IPS-20b (cell line): Measurements from ENCODE around the gene IP6K2.
"Not testable (repeated sequence)": the region's sequence is repeated elsewhere in the genome, so short reads cannot be mapped to it uniquely, and the experiment has no call there.

ENCODE experiments used
- H3K27ac ChIP-seq: one replicate; pipeline ENCODE4 v1.5.1; 2013; ENCODE audit warnings: low read length
- H3K27me3 ChIP-seq: 2 replicates; pipeline ENCODE4 v1.6.1; 2013; ENCODE audit warnings: mild to moderate bottlenecking, low read length, inconsistent platforms; ENCODE audit not compliant: insufficient read depth
- H3K36me3 ChIP-seq: 2 replicates; pipeline ENCODE4 v1.6.1; 2013; ENCODE audit warnings: low read depth, mild to moderate bottlenecking, inconsistent platforms, low read length, moderate library complexity; ENCODE audit not compliant: insufficient read depth
- H3K4me1 ChIP-seq: 2 replicates; pipeline ENCODE4 v1.6.1; 2013; ENCODE audit warnings: mild to moderate bottlenecking, control low read depth, inconsistent platforms, low read length, moderate library complexity; ENCODE audit not compliant: insufficient read depth
- H3K4me3 ChIP-seq: 2 replicates; pipeline ENCODE4 v1.5.1; 2013; ENCODE audit warnings: mild to moderate bottlenecking, low read length, inconsistent platforms
- H3K9ac ChIP-seq: 2 replicates; pipeline ENCODE4 v1.6.1; 2013; ENCODE audit warnings: low read depth, mild to moderate bottlenecking, inconsistent platforms, low read length, moderate library complexity
- H3K9me3 ChIP-seq: 2 replicates; pipeline ENCODE4 v1.6.1; 2013; ENCODE audit warnings: mild to moderate bottlenecking, low read depth, low read length, inconsistent platforms; ENCODE audit not compliant: insufficient read depth

IP6K2 gene

DNA sequence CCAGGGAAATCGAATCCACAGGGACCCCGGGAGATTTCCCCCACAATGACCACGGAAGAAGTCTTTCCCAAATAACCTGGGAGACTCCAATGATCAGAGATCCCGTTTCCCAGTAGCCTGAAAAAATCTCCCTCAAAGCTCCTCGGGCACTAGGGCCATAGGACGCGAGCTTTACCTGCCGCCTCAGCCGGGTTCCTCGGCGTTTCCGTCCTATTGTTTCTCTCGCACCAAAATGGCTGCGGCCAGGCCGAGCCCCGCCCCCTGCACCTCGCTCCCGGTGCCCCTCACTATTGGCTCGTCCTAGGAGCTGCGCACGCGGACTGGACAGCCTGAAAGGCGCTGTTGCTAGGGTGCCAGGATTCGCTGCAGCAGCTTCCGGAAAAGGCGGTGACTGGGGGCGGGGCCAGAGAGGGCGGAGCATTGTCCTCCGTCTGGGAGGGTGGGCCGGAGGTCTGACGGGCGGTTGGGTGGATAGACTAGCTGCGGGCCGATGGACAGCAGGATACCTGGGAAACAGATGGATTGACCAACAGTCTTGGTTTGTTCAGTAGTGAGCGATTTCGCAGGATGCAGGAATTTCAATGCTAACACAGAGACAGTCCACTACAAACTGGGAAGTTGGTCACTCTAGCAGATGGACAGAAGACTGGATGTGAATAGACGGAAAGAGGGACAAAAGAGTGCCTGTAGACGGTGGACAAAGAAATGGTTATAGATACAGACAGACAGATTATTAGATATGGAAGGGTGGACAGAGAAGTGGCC, at the start of gene IP6K2:
TSS of gene IP6K2 (minus strand) at position 240 of the 765 bp plus-strand sequence. CDS start 21,930 bp downstream, outside the sequence.
- Histone ChIP-seq H3K27me3 (peaks cover 6% of the 10 kb centered on the region; the same call in 1 of the 2 replicates), H3K4me3 (peak within 1 kb of the TSS; percentile 92), H3K36me3 (peaks cover 30% of the 10 kb centered on the region), H3K9me3 (no peaks in the 10 kb centered on the region), H3K27ac (peak within 1 kb of the TSS; percentile 94), H3K9ac (peak within 1 kb of the TSS; percentile 99), H3K4me1 (peaks cover 10% of the 10 kb centered on the region)

DNA sequence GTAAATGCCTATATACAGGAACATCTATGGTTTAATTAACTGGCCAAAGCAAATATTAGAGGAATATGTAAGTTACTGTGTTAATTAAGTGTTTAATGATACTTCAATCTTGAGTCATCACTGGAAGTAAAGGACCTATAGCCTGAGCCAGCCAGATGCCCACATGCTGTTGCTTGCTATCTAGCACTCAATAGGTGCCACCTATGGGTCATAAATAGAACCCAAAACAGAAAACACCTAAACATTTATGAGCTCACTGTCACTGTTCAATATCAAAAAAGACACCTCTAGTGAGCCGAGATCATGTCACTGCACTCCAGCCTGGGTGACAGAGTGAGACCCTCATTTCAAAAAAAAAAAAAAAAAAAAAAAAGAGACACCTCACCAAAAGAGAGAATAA, 48.4 kb upstream of the IP6K2 start:
- H3K27ac ChIP-seq: no peak overlapping the region
- H3K4me3 ChIP-seq: no peak overlapping the region

DNA sequence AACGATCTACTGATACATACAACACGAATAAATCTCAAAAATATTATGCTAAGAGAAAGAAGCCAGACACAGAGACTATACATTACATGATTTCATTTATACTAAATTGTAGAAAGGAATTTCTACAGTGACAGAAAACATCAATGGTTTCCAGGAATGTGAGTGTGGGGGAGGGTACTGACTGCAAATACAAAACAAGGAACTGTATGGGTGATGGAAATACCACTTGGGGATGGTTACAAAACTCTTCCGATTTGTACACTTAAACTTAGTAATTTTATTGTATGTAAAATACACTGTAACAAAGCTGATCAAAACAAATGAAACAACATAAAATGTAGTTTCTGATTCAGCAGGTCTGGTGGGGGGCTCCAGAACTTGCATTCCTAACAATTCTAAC, 45.8 kb upstream of the IP6K2 start:
- Histone ChIP-seq H3K4me1 (no peaks in the 10 kb centered on the region), H3K9me3 (no peaks in the 10 kb centered on the region), H3K36me3 (no peaks in the 10 kb centered on the region), H3K27ac (no peak overlapping the region), H3K27me3 (no peaks in the 10 kb centered on the region), H3K9ac (no peak overlapping the region), H3K4me3 (no peak overlapping the region)

More for the DNA sequence above, 48.4 kb upstream of the IP6K2 start:
- Histone ChIP-seq H3K27me3 (no peaks in the 10 kb centered on the region), H3K9ac (no peak overlapping the region), H3K9me3 (no peaks in the 10 kb centered on the region), H3K36me3 (no peaks in the 10 kb centered on the region), H3K4me1 (no peaks in the 10 kb centered on the region)

- not testable (repeated sequence) for H3K9me3 ChIP-seq, H3K4me1 ChIP-seq, H3K36me3 ChIP-seq, H3K27me3 ChIP-seq, H3K9ac ChIP-seq, H3K4me3 ChIP-seq, H3K27ac ChIP-seq
Measured at GRCh38 chr3:48759991-48760540, 43.0 kb upstream of the IP6K2 start.

- not testable (repeated sequence) for H3K4me3 ChIP-seq, H3K9me3 ChIP-seq, H3K27ac ChIP-seq, H3K4me1 ChIP-seq, H3K27me3 ChIP-seq, H3K36me3 ChIP-seq, H3K9ac ChIP-seq
Measured at GRCh38 chr3:48759531-48759930, 42.5 kb upstream of the IP6K2 start.

DNA sequence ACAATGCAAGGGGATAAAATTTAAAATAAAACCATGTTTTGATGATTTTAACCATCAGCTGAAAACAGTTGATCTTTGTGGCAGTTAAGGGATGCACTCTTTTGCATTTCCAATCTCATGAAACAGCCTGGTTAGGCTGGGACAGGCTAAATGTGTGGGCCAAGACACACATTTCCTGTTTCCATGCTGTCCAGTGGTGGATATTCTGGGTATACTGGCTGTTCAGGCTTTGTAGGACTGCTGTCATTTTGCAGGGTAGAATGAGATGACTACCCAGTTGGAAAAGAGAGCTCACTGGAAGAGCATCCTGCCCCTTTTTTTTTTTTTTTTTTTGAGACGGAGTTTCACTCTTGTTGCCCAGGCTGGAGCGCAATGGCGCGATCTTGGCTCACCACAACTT, 42.0 kb upstream of the IP6K2 start:
- no peaks in the 10 kb centered on the region for H3K36me3 ChIP-seq
- H3K27me3 ChIP-seq: no peaks in the 10 kb centered on the region
- H3K27ac ChIP-seq: no peak overlapping the region
- H3K9ac ChIP-seq: no peak overlapping the region
- no peaks in the 10 kb centered on the region for H3K4me1 ChIP-seq
- no peaks in the 10 kb centered on the region for H3K9me3 ChIP-seq
- no peak overlapping the region for H3K4me3 ChIP-seq

GRCh38 chr3:48756640-48757039, 39.6 kb upstream of the IP6K2 start:
- H3K9ac ChIP-seq: no peak overlapping the region
- no peak overlapping the region for H3K4me3 ChIP-seq
- H3K27me3 ChIP-seq: no peaks in the 10 kb centered on the region
- H3K4me1 ChIP-seq: no peaks in the 10 kb centered on the region
- no peaks in the 10 kb centered on the region for H3K36me3 ChIP-seq
- H3K27ac ChIP-seq: no peak overlapping the region
- H3K9me3 ChIP-seq: no peaks in the 10 kb centered on the region

GRCh38 chr3:48750856-48751255, 33.8 kb upstream of the IP6K2 start:
- Histone ChIP-seq H3K4me1 (no peaks in the 10 kb centered on the region), H3K27ac (no peak overlapping the region), H3K9ac (no peak overlapping the region), H3K36me3 (0 out of 2 replicates have a peak, but pooled peaks cover 4% of the 10 kb centered on the region), H3K27me3 (no peaks in the 10 kb centered on the region), H3K9me3 (no peaks in the 10 kb centered on the region), H3K4me3 (no peak overlapping the region)

DNA sequence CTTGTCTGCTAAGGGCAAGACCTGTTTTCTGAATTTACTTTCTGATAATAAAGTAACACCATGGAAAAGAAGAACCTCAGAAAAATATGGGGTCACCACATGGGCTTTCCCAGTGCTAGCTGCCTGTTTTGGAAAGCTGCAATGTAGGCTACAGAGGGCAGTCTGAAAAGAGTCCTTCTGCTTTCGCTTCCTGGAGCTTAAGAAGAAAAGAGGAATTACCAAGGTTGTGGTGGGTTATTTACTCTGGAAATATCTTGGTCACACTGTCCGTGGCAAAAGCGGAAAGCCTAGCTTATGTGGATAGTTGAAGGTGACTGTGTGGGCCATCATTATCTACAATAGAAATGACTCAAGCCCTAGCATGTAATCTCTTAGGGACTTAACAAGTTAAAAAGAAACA, 31.7 kb upstream of the IP6K2 start:
- Histone ChIP-seq H3K36me3 (0 out of 2 replicates have a peak, but pooled peaks cover 4% of the 10 kb centered on the region), H3K4me3 (no peak overlapping the region), H3K27me3 (no peaks in the 10 kb centered on the region), H3K4me1 (no peaks in the 10 kb centered on the region), H3K9ac (no peak overlapping the region), H3K27ac (no peak overlapping the region), H3K9me3 (no peaks in the 10 kb centered on the region)

- Histone ChIP-seq H3K36me3 (0 out of 2 replicates have a peak, but pooled peaks cover 4% of the 10 kb centered on the region), H3K27ac (no peak overlapping the region), H3K9ac (no peak overlapping the region), H3K27me3 (no peaks in the 10 kb centered on the region), H3K4me3 (no peak overlapping the region), H3K4me1 (no peaks in the 10 kb centered on the region), H3K9me3 (no peaks in the 10 kb centered on the region)
Measured at GRCh38 chr3:48747706-48748105, 30.7 kb upstream of the IP6K2 start.

DNA sequence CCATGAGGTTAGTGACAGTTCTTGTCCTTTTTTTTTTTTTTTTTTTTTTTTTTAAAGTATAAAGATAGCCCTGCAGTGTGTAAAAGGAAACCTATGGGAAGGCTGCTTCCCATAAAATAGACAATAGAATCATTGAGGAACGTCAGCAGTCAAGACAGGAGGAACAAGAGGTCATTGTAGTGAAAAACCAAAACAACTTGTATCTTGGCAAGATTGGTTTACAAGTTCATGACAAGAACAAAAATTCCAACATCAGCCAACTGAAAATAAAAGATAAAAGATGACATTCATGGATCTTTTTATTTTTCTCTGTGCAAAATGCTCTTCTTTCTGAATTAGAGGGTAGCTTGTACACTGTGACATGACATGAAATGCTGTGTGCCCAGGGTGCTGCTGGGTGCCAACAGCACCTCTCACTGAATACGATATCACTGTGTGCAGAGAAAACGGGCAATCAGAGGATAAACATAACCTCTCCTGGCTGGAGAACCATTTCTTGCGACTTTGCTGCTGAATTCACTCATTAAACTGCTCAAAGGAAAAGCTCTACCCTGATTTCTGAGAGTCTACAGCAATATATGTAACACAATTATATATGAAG, 30.1 kb upstream of the IP6K2 start:
- H3K27ac ChIP-seq: no peak overlapping the region
- H3K27me3 ChIP-seq: no peaks in the 10 kb centered on the region
- H3K4me1 ChIP-seq: no peaks in the 10 kb centered on the region
- 0 out of 2 replicates have a peak, but pooled peaks cover 4% of the 10 kb centered on the region for H3K36me3 ChIP-seq
- no peak overlapping the region for H3K4me3 ChIP-seq
- H3K9ac ChIP-seq: no peak overlapping the region
- H3K9me3 ChIP-seq: no peaks in the 10 kb centered on the region

GRCh38 chr3:48743773-48744172, 26.8 kb upstream of the IP6K2 start:
- Histone ChIP-seq H3K4me1 (no peaks in the 10 kb centered on the region), H3K27me3 (no peaks in the 10 kb centered on the region), H3K27ac (no peak overlapping the region), H3K9me3 (no peaks in the 10 kb centered on the region), H3K4me3 (no peak overlapping the region), H3K36me3 (no peaks in the 10 kb centered on the region), H3K9ac (no peak overlapping the region)
